Measurements from ENCODE around the gene AXL. TPM values are rescaled to one million over a fixed set of nuclear protein-coding genes. Genes with fewer than 3 reads are reported as not detected.
A peak's percentile ranks its signal among the peaks of the same experiment; 100 is the strongest.

AXL gene
- total RNA-seq, 1 donor, result 368 TPM

DNA sequence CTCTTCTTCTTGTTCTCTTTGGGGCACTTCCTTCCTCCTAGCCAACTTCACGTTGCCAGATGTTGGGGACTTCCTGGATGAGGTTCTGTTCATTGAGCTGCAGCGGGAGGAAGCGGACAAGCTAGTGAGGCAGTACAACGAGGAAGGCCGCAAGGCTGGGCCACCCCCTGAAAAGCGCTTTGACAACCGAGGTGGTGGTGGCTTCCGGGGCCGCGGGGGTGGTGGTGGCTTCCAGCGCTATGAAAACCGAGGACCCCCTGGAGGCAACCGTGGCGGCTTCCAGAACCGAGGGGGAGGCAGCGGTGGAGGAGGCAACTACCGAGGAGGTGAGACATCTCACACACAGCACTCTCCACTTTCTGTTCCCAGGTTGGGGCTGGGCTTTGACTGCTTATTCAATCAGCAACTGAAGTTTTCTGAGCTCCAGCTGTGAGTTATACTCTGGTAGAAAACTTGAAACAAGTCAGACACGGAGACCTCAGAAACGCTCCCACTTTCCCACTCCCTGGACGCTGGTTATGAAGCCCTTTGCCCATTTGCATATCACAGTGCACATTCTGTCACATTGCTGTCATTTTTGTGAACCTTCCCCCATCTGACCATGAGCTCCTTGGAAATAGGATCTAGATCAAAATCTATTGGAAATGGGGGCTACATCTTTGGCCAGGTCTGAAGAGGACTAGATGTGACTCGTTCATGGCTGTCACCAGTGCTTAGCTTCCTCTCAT, 83.8 kb downstream of the AXL start:
- no peak for DNase-seq (ENCODE audit: insufficient read length, low spot score, missing footprints)
- Histone ChIP-seq H3K36me3 (ENCODE audit: insufficient read depth, low read length) (peaks cover 86% of the 10 kb centered on the region), H3K4me3 (ENCODE audit: insufficient read depth, low read length) (no peak overlapping the region), H3K4me2 (ENCODE audit: insufficient read depth, low read length) (no peak overlapping the region), H2AFZ (ENCODE audit: low read length) (no peak overlapping the region), H4K20me1 (ENCODE audit: insufficient read depth, low read length) (peaks cover 22% of the 10 kb centered on the region), H3K27me3 (ENCODE audit: insufficient read depth, low read length) (no peaks in the 10 kb centered on the region), H3K9me3 (ENCODE audit: low read depth, low read length) (no peaks in the 10 kb centered on the region), H3K27ac (ENCODE audit: low read depth, low read length) (no peak overlapping the region), H3K4me1 (ENCODE audit: insufficient read depth, low read length) (peaks cover 24% of the 10 kb centered on the region), H3K79me2 (ENCODE audit: insufficient read depth, low read length) (peaks cover 10% of the 10 kb centered on the region)
- TF ChIP-seq, protein P1, sequence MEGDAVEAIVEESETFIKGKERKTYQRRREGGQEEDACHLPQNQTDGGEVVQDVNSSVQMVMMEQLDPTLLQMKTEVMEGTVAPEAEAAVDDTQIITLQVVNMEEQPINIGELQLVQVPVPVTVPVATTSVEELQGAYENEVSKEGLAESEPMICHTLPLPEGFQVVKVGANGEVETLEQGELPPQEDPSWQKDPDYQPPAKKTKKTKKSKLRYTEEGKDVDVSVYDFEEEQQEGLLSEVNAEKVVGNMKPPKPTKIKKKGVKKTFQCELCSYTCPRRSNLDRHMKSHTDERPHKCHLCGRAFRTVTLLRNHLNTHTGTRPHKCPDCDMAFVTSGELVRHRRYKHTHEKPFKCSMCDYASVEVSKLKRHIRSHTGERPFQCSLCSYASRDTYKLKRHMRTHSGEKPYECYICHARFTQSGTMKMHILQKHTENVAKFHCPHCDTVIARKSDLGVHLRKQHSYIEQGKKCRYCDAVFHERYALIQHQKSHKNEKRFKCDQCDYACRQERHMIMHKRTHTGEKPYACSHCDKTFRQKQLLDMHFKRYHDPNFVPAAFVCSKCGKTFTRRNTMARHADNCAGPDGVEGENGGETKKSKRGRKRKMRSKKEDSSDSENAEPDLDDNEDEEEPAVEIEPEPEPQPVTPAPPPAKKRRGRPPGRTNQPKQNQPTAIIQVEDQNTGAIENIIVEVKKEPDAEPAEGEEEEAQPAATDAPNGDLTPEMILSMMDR (IDR thresholded peaks at IDR 0.05; ENCODE audit: extremely low read depth, low read depth, low read length), result no peak

DNA sequence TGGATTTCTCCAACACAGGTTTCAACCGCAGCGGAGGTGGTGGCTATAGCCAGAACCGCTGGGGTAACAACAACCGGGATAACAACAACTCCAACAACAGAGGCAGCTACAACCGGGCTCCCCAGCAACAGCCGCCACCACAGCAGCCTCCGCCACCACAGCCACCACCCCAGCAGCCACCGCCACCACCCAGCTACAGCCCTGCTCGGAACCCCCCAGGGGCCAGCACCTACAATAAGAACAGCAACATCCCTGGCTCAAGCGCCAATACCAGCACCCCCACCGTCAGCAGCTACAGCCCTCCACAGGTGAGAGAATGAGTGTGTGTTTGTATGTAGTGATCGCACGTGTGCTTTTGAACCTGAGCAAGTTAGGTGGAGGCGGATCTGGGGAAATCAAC, 84.9 kb downstream of the AXL start:
- H3K36me3 ChIP-seq (ENCODE audit: insufficient read depth, low read length), result peaks cover 84% of the 10 kb centered on the region

DNA sequence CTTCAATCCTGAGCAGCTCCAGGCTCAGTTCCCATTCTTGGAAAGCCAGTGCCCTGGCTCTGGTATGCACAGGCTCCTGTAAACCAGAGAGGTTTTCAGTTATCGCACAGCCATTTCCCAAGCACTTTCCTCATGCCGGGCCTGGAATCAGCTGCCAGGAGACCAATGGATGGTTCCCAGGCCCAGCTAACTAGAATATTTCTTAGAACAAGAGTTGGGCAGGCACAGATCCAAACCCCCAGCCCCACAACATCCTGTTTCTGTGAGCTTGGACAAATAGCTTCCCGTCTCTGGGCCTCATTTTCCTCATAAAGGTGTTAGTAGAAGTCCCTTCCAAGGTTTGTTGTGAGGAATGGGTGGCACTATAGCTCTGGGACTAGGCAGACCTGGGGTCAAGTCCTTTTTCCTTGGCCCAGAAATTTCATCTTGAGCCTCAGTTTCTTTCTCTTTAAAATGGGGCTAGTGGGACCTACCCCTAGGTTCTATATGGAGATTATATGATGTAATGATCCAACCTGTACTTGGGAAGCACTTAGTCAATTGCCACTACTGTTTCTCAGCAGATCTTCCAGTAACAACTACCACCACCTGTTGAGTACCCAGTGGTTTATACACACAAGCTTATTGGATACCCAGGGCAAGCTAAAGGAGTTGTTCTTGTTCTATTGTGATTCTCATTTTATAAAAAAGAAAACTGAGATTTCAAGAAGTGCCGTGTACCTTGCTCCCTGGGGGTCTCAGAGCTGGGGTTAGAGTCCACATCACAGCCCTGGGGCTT, 85.9 kb downstream of the AXL start:
- peak overlapping the region; percentile 19 for H3K27ac ChIP-seq (ENCODE audit: low read depth, low read length)
- no peak overlapping the region for H2AFZ ChIP-seq (ENCODE audit: low read length)
- TF ChIP-seq, protein P1 (IDR thresholded peaks at IDR 0.05; ENCODE audit: extremely low read depth, low read depth, low read length), result no peak
- H3K79me2 ChIP-seq (ENCODE audit: insufficient read depth, low read length), result peaks cover 10% of the 10 kb centered on the region
- no peak overlapping the region for H3K4me3 ChIP-seq (ENCODE audit: insufficient read depth, low read length)
- peaks cover 80% of the 10 kb centered on the region for H3K36me3 ChIP-seq (ENCODE audit: insufficient read depth, low read length)
- no peak for DNase-seq (ENCODE audit: insufficient read length, low spot score, missing footprints)
- no peaks in the 10 kb centered on the region for H3K9me3 ChIP-seq (ENCODE audit: low read depth, low read length)
- peaks cover 16% of the 10 kb centered on the region for H3K4me1 ChIP-seq (ENCODE audit: insufficient read depth, low read length)
- no peaks in the 10 kb centered on the region for H3K27me3 ChIP-seq (ENCODE audit: insufficient read depth, low read length)
- H4K20me1 ChIP-seq (ENCODE audit: insufficient read depth, low read length), result peaks cover 15% of the 10 kb centered on the region
- no peak overlapping the region for H3K4me2 ChIP-seq (ENCODE audit: insufficient read depth, low read length)

More for the DNA sequence above, 84.9 kb downstream of the AXL start:
- H3K9me3 ChIP-seq (ENCODE audit: low read depth, low read length), result no peaks in the 10 kb centered on the region
- H3K4me2 ChIP-seq (ENCODE audit: insufficient read depth, low read length), result no peak overlapping the region
- peaks cover 10% of the 10 kb centered on the region for H3K79me2 ChIP-seq (ENCODE audit: insufficient read depth, low read length)
- H2AFZ ChIP-seq (ENCODE audit: low read length), result no peak overlapping the region
- H3K27ac ChIP-seq (ENCODE audit: low read depth, low read length), result no peak overlapping the region
- no peak for DNase-seq (ENCODE audit: insufficient read length, low spot score, missing footprints)
- no peaks in the 10 kb centered on the region for H3K27me3 ChIP-seq (ENCODE audit: insufficient read depth, low read length)
- H3K4me3 ChIP-seq (ENCODE audit: insufficient read depth, low read length), result no peak overlapping the region
- peaks cover 17% of the 10 kb centered on the region for H3K4me1 ChIP-seq (ENCODE audit: insufficient read depth, low read length)
- TF ChIP-seq, protein P1 (IDR thresholded peaks at IDR 0.05; ENCODE audit: extremely low read depth, low read depth, low read length), result no peak
- H4K20me1 ChIP-seq (ENCODE audit: insufficient read depth, low read length), result peaks cover 18% of the 10 kb centered on the region
